Adrenal gland (tissue), 5 donors: ENCODE measurements around the gene NAGPA.

Experiments
- CTCF ChIP-seq, 6 experiments: fragments of 450-650 bp in 4 of 6; fragments of 200-600 bp in 2 of 6; sonication (generic) in 1 of 6; IDR thresholded peaks; 1 replicate in 5 of 6; 2 replicates in 1 of 6; pipeline versions ENCODE4 v1.5.1 to v1.8.0; 2016 to 2021; ENCODE audit warnings: antibody characterized with exemption in 6 of 6, mild to moderate bottlenecking in 2 of 6, moderate library complexity in 1 of 6
- POLR2A ChIP-seq, 2 donors: fragments of 450-650 bp; IDR thresholded peaks; one replicate each; pipeline ENCODE4 v1.6.1; 2017; ENCODE audit warnings: antibody characterized with exemption in 2 of 2, mild to moderate bottlenecking in 2 of 2, moderate library complexity in 1 of 2
- donor health status: DM: no; HTN: no; CAD: no.

GRCh38 chr16:5004311-5004710, 29.4 kb downstream of the NAGPA start:
- TF ChIP-seq POLR2A (IDR thresholded peaks at IDR 0.05), result no peak
- TF ChIP-seq CTCF (IDR thresholded peaks at IDR 0.05), result no peak
